ENCODE data around the gene PODN. TPM values are rescaled to one million over a fixed set of nuclear protein-coding genes. Genes with fewer than 3 reads are reported as not detected.

PODN gene
- total RNA-seq, 1 experiment from 2014 or later = 0.17 TPM

DNA sequence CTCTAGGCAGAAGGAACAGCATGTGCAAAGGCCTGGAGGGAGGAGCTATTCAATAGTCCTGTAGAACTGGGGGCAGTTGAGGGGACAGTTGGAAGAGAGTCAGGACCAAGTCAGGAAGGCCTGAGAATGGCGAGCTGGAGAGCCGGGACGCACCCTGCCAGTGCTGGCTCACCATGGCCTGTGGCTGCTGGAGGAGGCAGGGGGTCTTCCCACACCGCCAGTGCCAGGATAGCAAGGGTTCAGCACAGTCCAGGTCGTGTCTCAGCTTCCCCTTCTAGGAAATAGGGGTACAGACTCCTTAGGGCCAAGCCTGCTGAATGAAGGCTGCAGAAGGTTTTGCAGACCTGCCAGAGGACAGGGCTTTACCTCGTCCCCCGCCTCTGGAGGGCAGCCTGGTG is 7.3 kb downstream of the PODN start:
- Mint-ChIP-seq H3K27ac (no peak overlapping the region), H3K9me3 (no peaks in the 10 kb centered on the region), H3K4me3 (no peak overlapping the region), H3K27me3 (ENCODE audit: low read depth) (peaks cover 17% of the 10 kb centered on the region), H3K4me1 (0 out of 4 replicates have a peak, but pooled peaks cover 0 to 2% of the 10 kb centered on the region in 2 experiments), H3K36me3 (ENCODE audit: insufficient read depth in 1 of 3, low read depth in 3 of 3) (no peaks in the 10 kb centered on the region)
- no CpG with 5 or more reads among the region's 7 CpGs for WGBS (ENCODE audit: extremely low coverage, insufficient read length, low lambda C conversion rate)
- no peaks in the 10 kb centered on the region for H3K79me1 ChIP-seq (ENCODE audit: insufficient read depth, low read depth, low read length, poor library complexity, severe bottlenecking)
- no peak overlapping the region for H2AFZ ChIP-seq (ENCODE audit: low read length)
- H3K27me3 ChIP-seq (ENCODE audit: insufficient read depth, low read length) = no peaks in the 10 kb centered on the region
- no peak for DNase-seq
- no peak overlapping the region for H2BK15ac ChIP-seq (ENCODE audit: low read depth, low read length)
- H3K18ac ChIP-seq (ENCODE audit: insufficient read length, low read depth, low read length) = no peak overlapping the region
- no peak overlapping the region for H3K9ac ChIP-seq (ENCODE audit: extremely low read depth, insufficient read length, low read length)
- H2BK20ac ChIP-seq (ENCODE audit: low read depth, low read length, poor library complexity, severe bottlenecking) = no peak overlapping the region
- no peak overlapping the region for H2AK5ac ChIP-seq (ENCODE audit: insufficient read length, low read length)
- H2BK12ac ChIP-seq (ENCODE audit: insufficient read length, low read depth, low read length) = no peak overlapping the region
- TF ChIP-seq, protein P1, sequence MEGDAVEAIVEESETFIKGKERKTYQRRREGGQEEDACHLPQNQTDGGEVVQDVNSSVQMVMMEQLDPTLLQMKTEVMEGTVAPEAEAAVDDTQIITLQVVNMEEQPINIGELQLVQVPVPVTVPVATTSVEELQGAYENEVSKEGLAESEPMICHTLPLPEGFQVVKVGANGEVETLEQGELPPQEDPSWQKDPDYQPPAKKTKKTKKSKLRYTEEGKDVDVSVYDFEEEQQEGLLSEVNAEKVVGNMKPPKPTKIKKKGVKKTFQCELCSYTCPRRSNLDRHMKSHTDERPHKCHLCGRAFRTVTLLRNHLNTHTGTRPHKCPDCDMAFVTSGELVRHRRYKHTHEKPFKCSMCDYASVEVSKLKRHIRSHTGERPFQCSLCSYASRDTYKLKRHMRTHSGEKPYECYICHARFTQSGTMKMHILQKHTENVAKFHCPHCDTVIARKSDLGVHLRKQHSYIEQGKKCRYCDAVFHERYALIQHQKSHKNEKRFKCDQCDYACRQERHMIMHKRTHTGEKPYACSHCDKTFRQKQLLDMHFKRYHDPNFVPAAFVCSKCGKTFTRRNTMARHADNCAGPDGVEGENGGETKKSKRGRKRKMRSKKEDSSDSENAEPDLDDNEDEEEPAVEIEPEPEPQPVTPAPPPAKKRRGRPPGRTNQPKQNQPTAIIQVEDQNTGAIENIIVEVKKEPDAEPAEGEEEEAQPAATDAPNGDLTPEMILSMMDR (conservative IDR thresholded peaks at IDR 0.05) = no peak
- no peak overlapping the region for H3K27ac ChIP-seq (ENCODE audit: insufficient read length, low read depth, low read length)
- no peak overlapping the region for H4K91ac ChIP-seq (ENCODE audit: insufficient read length, low read depth, low read length)
- no peak overlapping the region for H4K8ac ChIP-seq (replicated peaks; ENCODE audit: insufficient read length, low read depth, low read length)
- H4K5ac ChIP-seq (ENCODE audit: insufficient read length, low read depth, low read length) = no peak overlapping the region
- peak overlapping the region; percentile 12; the same call in 1 of the 2 replicates for H3K14ac ChIP-seq (ENCODE audit: insufficient read depth, low read length)
- no peak overlapping the region for H3K23ac ChIP-seq (ENCODE audit: insufficient read length, low read depth, low read length)
- H3K4me1 ChIP-seq (ENCODE audit: insufficient read depth, low read length) = no peaks in the 10 kb centered on the region
- no peak overlapping the region for H2BK5ac ChIP-seq (ENCODE audit: insufficient read length, low read length)
- no peaks in the 10 kb centered on the region for H3K23me2 ChIP-seq (ENCODE audit: insufficient read length, low read depth, low read length, poor library complexity, severe bottlenecking)
- no peak overlapping the region for H3K4me2 ChIP-seq (ENCODE audit: insufficient read depth, insufficient read length, low read length)
- H3T11ph ChIP-seq (ENCODE audit: low read length) = no peak overlapping the region
- H3K56ac ChIP-seq (ENCODE audit: insufficient read length, low read depth, low read length) = no peak overlapping the region
- H4K20me1 ChIP-seq (ENCODE audit: control insufficient read depth, insufficient read depth, insufficient read length) = no peaks in the 10 kb centered on the region
- H3K9me3 ChIP-seq (ENCODE audit: control insufficient read depth, low read depth, low read length) = no peaks in the 10 kb centered on the region
- H3K79me2 ChIP-seq (ENCODE audit: insufficient read depth, low read length) = no peaks in the 10 kb centered on the region
- no peak overlapping the region for H3K4ac ChIP-seq (ENCODE audit: low read depth, low read length)
- H2BK120ac ChIP-seq (ENCODE audit: low read depth, low read length, poor library complexity, severe bottlenecking) = no peak overlapping the region

All from H9 (cell line).